ENCODE data around the gene PIP5KL1.
A peak's percentile ranks its signal among the peaks of the same experiment; 100 is the strongest.

Gene PIP5KL1

DNA sequence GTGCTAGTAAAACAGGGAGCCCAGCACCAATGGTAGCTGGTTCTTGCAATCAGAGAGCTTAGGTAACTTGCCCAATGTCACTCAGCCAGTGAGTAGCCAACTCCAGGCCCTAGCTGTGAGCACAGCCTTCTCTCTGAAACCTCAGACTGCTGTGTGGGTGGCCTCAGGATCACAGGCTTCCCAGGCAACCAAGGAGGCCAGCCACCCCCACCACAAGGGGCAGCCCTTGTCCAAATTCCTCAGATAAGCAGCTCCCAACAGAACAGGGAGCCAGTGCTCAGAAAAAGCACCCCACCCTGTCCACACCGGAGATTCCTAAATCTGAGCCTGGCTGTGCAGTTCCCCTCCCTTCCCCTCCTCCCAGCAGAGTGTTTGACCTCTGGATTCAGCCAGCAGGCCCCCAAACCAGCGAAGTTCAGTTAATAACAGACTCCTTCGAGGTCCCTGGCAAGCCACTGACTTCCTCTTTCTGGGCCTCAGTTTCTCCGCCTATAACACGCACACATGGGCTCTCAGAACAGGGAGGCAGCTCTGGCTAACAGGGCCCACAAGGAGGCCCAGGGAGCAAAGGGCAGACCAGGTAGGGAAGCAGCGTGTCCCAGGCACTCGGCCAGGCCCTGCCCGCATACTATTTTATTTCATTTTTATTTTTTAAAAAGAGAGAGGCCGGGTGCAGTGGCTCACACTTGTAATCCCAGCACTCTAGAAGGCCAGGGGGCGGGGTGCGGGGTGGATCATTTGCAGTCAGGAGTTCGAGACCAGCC lies 47.5 kb upstream of the PIP5KL1 start:
- no peaks in the 10 kb centered on the region for H3K9me3 ChIP-seq
- TF ChIP-seq, protein P1, sequence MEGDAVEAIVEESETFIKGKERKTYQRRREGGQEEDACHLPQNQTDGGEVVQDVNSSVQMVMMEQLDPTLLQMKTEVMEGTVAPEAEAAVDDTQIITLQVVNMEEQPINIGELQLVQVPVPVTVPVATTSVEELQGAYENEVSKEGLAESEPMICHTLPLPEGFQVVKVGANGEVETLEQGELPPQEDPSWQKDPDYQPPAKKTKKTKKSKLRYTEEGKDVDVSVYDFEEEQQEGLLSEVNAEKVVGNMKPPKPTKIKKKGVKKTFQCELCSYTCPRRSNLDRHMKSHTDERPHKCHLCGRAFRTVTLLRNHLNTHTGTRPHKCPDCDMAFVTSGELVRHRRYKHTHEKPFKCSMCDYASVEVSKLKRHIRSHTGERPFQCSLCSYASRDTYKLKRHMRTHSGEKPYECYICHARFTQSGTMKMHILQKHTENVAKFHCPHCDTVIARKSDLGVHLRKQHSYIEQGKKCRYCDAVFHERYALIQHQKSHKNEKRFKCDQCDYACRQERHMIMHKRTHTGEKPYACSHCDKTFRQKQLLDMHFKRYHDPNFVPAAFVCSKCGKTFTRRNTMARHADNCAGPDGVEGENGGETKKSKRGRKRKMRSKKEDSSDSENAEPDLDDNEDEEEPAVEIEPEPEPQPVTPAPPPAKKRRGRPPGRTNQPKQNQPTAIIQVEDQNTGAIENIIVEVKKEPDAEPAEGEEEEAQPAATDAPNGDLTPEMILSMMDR (IDR thresholded peaks at IDR 0.05) = peak in 1 of 2 experiments; percentile 15
- intact Hi-C loops (cut with DNase I; ENCODE audit: low total_unique reads) = loop anchor here (5.0 kb wide), 1 partner anchor 36 kb away; no protein-coding TSS in a partner anchor
- peak overlapping the region; percentile 82 to 84 for H3K27ac ChIP-seq
- H3K27me3 ChIP-seq = no peaks in the 10 kb centered on the region
- H3K4me3 ChIP-seq = peak overlapping the region; percentile 69 to 76
- no peaks in the 10 kb centered on the region for H3K36me3 ChIP-seq
- H3K4me1 ChIP-seq = peaks cover 14 to 78% (median 67%) of the 10 kb centered on the region in 4 donors
- DNase-seq = peak; percentile 79 to 87

DNA sequence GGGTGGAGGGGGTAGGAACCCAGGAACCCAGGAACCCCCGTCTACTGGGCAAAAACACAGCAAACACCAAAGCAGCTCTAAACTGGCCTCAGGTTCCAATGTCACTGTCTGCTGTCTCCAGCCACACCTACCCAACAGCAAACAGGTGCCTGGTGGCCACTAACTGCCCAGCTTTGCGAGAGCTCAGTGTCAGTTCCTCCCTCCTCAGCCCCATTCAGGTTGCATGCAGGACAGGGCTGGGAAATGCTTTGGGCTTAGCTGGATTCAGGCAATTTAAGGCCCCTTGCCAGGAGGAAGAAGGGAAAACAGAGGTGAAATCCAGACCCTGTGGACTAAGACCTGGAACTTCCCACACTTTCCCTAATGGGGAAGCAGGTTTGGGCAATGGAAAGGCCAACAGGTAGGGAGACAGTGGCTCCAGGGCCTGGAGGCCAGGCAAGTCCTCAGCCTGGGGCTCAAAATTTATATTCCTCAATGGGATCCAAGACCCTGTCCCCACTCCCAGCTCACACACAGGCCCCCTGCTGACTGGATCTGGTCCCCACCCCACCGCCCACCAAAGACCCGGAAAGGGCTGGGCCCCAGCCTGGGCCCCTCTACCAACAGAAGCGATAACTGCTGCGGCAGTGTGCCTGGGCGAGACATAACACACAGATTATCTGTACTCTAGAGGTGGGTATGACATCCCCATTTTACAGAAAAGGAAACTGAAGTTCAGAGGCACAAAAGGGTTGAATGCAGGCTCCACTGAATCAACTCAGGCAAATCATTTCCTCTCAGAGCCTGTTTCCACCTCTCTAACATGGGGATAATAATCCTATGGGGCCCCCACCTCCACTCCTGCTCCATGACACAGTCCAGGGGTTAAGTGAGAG lies 46.7 kb upstream of the PIP5KL1 start:
- no peaks in the 10 kb centered on the region for H3K36me3 ChIP-seq
- H3K9me3 ChIP-seq = no peaks in the 10 kb centered on the region
- no peak for DNase-seq
- H3K27ac ChIP-seq = peak overlapping the region; percentile 82 to 84
- H3K4me3 ChIP-seq = peak overlapping the region in 1 of 2 donors; percentile 69
- intact Hi-C loops (cut with DNase I; ENCODE audit: low total_unique reads) = loop anchor here (5.0 kb wide), 1 partner anchor 35 kb away; no protein-coding TSS in a partner anchor
- no peaks in the 10 kb centered on the region for H3K27me3 ChIP-seq
- H3K4me1 ChIP-seq = peaks cover 16 to 86% (median 75%) of the 10 kb centered on the region in 4 donors
- TF ChIP-seq, protein P1 (IDR thresholded peaks at IDR 0.05) = no peak

DNA sequence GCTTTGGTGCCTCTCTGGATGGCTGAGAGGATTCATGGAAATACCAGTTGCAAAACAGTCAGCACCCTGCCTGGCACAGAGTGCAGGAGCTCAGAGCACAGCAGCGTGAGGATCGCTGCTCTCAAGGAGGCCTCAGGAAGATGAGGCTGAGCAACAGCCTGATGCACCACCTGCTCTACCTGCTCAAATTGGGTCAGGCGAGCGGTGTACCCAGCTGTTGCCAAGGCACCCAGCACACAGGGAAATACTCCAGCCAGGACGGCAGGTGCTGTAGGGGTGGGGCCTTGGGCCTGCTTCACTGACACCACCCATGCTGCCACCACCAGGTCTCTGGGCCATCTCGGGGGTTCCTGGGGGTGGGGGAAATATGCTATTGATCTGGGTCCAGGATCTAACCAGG lies 45.9 kb upstream of the PIP5KL1 start:
- H3K27me3 ChIP-seq = no peaks in the 10 kb centered on the region
- TF ChIP-seq, protein P1 (IDR thresholded peaks at IDR 0.05) = no peak
- H3K4me1 ChIP-seq = peaks cover 23 to 87% (median 80%) of the 10 kb centered on the region in 4 donors
- H3K9me3 ChIP-seq = no peaks in the 10 kb centered on the region
- intact Hi-C loops (cut with DNase I; ENCODE audit: low total_unique reads) = loop anchor here (5.0 kb wide), 1 partner anchor 34 kb away; no protein-coding TSS in a partner anchor
- no peaks in the 10 kb centered on the region for H3K36me3 ChIP-seq
- DNase-seq = no peak
- peak overlapping the region in 1 of 2 donors; percentile 82 for H3K27ac ChIP-seq
- H3K4me3 ChIP-seq = no peak overlapping the region

DNA sequence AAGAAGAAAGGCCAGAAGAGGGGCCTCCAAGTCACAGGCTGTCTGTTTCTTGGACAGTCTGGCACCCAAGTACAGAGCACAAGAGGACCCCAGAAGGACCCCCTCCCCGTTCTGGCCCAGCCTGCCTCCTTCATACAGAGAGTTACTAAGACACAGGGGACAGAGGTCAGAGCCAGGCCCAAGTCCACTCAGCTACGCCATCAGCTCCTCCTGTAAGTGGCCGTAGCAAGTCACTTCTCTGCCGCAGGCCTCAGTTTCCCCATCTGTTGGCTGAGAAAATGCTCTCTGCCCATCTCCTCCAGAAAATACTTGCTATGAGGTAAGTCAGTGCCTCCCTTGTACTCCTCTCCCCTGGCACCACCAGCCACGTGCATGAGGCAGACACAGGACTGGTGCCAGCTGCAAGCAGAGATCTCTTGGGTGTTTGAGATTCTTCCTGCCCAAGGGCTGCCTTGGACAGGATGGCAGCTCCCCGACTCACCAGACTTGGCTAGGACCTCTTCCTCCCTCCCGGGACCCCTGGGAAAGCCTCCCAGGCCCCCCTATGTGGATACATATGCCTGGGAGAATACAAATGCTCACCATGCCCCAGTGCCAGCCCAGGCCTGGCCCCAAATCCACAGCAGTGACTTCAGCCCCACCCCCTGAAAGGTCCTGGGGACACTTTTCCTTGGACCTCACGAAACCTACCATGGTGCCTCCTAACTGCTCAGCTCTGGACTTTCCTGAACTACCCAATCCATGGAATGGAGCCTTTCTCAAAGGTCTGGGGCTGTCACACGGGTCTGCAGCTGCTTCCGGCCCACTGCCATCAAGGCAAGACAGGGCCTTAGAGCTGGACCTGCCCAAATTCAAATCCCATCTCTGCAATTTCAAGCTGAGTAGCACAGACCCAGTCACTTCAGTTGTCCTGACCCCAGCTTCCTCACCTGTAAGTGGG lies 45.1 kb upstream of the PIP5KL1 start:
- TF ChIP-seq, protein P1 (IDR thresholded peaks at IDR 0.05) = no peak
- Histone ChIP-seq H3K4me3 (no peak overlapping the region), H3K36me3 (no peaks in the 10 kb centered on the region), H3K4me1 (peaks cover 23 to 93% (median 86%) of the 10 kb centered on the region in 4 donors), H3K9me3 (no peaks in the 10 kb centered on the region), H3K27ac (peak overlapping the region; percentile 94), H3K27me3 (no peaks in the 10 kb centered on the region)
- intact Hi-C loops (cut with DNase I; ENCODE audit: low total_unique reads) = loop anchor here (5.0 kb wide), 1 partner anchor 33 kb away; no protein-coding TSS in a partner anchor
- peak in 1 of 2 donors; percentile 71 for DNase-seq
